SK-N-SH (cell line): ENCODE measurements around the gene ANKS1B. TPM values are rescaled to one million over a fixed set of nuclear protein-coding genes. Genes with fewer than 3 reads are reported as not detected.

Experiments used
- CTCF ChIA-PET: fragments of 300-600, 350-600 bp; formaldehyde crosslinking; extraction: SDS; loops from one replicate; lab custom pipeline; 2021; lab: Yijun Ruan, JAX
- POLR2A ChIA-PET: fragments of 350-600 bp; sonication (Branson Sonifier 250); formaldehyde crosslinking; extraction: SDS; loops from one replicate; lab custom pipeline; 2020; ENCODE audit warnings: antibody characterized with exemption, inconsistent platforms; lab: Yijun Ruan, JAX
- DNase-seq: peaks from one replicate; pipeline ENCODE4 v3.0.0; 2012
- H2AFZ ChIP-seq: fragments of 200-600 bp; sonication (generic); 2 replicates; pipeline ENCODE4 v1.8.1; 2016; ENCODE audit warnings: antibody characterized with exemption, mild to moderate bottlenecking, low read depth
- H3F3A ChIP-seq: fragments of 200-600 bp; sonication (generic); replicated peaks from 2 replicates; pipeline ENCODE3; 2016; ENCODE audit warnings: antibody characterized with exemption, mild to moderate bottlenecking; ENCODE audit not compliant: insufficient read depth
- H3K27ac ChIP-seq, 2 experiments: fragments of 200-500 bp in 1 of 2; fragments of 200-600 bp in 1 of 2; sonication (Bioruptor generic) in 1 of 2; sonication (generic), shearing (Covaris generic) in 1 of 2; 2 replicates each; pipeline versions ENCODE4 v1.5.1 to v1.6.1; 2014 to 2016; ENCODE audit warnings: low read depth in 2 of 2, inconsistent platforms in 1 of 2, low read length in 1 of 2, mild to moderate bottlenecking in 1 of 2, mixed read lengths in 1 of 2
- H3K27me3 ChIP-seq: fragments of 200-600 bp; sonication (generic), shearing (Covaris generic); 2 replicates; pipeline ENCODE4 v1.6.1; 2016; ENCODE audit warnings: mixed run types; ENCODE audit not compliant: insufficient read depth
- H3K36me3 ChIP-seq, 2 experiments: fragments of 200-500 bp in 1 of 2; fragments of 200-600 bp in 1 of 2; sonication (Bioruptor generic) in 1 of 2; sonication (generic) in 1 of 2; replicated peaks in 1 of 2; 2 replicates each; pipeline versions ENCODE3 to v1.5.1; 2014 to 2016; ENCODE audit warnings: low read length in 1 of 2, mild to moderate bottlenecking in 1 of 2; ENCODE audit not compliant: insufficient read depth in 2 of 2, control insufficient read depth in 1 of 2
- H3K4me1 ChIP-seq, 2 experiments: fragments of 200-500 bp in 1 of 2; fragments of 200-600 bp in 1 of 2; sonication (Bioruptor generic) in 1 of 2; sonication (generic), shearing (Covaris generic) in 1 of 2; 2 replicates each; pipeline versions ENCODE4 v1.5.1 to v1.6.1; 2014 to 2016; ENCODE audit warnings: low read depth in 1 of 2, low read length in 1 of 2, mixed run types in 1 of 2; ENCODE audit not compliant: insufficient read depth in 2 of 2, control insufficient read depth in 1 of 2
- H3K4me2 ChIP-seq: fragments of 200-600 bp; sonication (generic), shearing (Covaris generic); 2 replicates; pipeline ENCODE4 v1.6.1; 2017; ENCODE audit warnings: mixed run types
- H3K4me3 ChIP-seq, 2 experiments: fragments of 200-500 bp in 1 of 2; fragments of 200-600 bp in 1 of 2; sonication (Bioruptor generic) in 1 of 2; sonication (generic), shearing (Covaris generic) in 1 of 2; 2 replicates each; pipeline versions ENCODE4 v1.5.1 to v1.8.1; 2014 to 2016; ENCODE audit warnings: low read depth in 2 of 2, inconsistent platforms in 1 of 2, low read length in 1 of 2, mild to moderate bottlenecking in 1 of 2, mixed read lengths in 1 of 2, moderate library complexity in 1 of 2
- H3K79me2 ChIP-seq: fragments of 200-600 bp; sonication (generic); 2 replicates; pipeline ENCODE4 v1.8.1; 2017; ENCODE audit warnings: mild to moderate bottlenecking; ENCODE audit not compliant: insufficient read depth
- H3K9ac ChIP-seq: fragments of 200-600 bp; sonication (generic); 2 replicates; pipeline ENCODE4 v1.6.1; 2017; ENCODE audit warnings: mixed run types
- H3K9me2 ChIP-seq: fragments of 200-600 bp; sonication (generic); 2 replicates; pipeline ENCODE4 v1.6.1; 2017; ENCODE audit warnings: mixed run types
- H3K9me3 ChIP-seq: fragments of 200-600 bp; sonication (generic); 2 replicates; pipeline ENCODE4 v1.6.1; 2017; ENCODE audit warnings: mixed run types, mild to moderate bottlenecking, moderate library complexity
- H4K20me1 ChIP-seq: fragments of 200-600 bp; sonication (generic); 2 replicates; pipeline ENCODE4 v1.6.1; 2017; ENCODE audit warnings: mild to moderate bottlenecking, mixed run types; ENCODE audit not compliant: insufficient read depth
- CHD2 ChIP-seq: fragments of 150-350 bp; IDR thresholded peaks from 2 replicates; pipeline ENCODE4 v1.6.1; 2018; ENCODE audit warnings: low read length; ENCODE audit not compliant: partially characterized antibody
- ELF1 ChIP-seq: IDR thresholded peaks from 2 replicates; pipeline ENCODE4 v1.4.0; 2012
- EP300 ChIP-seq, 2 experiments: IDR thresholded peaks; 2 replicates each; pipeline versions ENCODE4 v1.4.0 to v1.6.1; 2012; ENCODE audit warnings: borderline replicate concordance in 1 of 2, low read depth in 1 of 2, low read length in 1 of 2
- EZH2phosphoT487 ChIP-seq: fragments of 200-600 bp; sonication (generic); IDR thresholded peaks from 2 replicates; pipeline ENCODE4 v1.6.1; 2017; ENCODE audit warnings: low read depth, mixed run types, mild to moderate bottlenecking, antibody characterized with exemption, moderate library complexity, borderline replicate concordance
- FOSL2 ChIP-seq: IDR thresholded peaks from 2 replicates; pipeline ENCODE4 v1.4.0; 2012; ENCODE audit warnings: low read depth, mild to moderate bottlenecking, moderate library complexity, borderline replicate concordance
- GABPA ChIP-seq: IDR thresholded peaks from 2 replicates; pipeline ENCODE4 v1.4.0; 2012; ENCODE audit warnings: low read depth, mild to moderate bottlenecking
- MAX ChIP-seq: IDR thresholded peaks from 2 replicates; pipeline ENCODE4 v1.4.0; 2012; ENCODE audit warnings: low read depth
- NFIC ChIP-seq: IDR thresholded peaks from 2 replicates; pipeline ENCODE4 v1.4.0; 2012; ENCODE audit warnings: borderline replicate concordance
- NRF1 ChIP-seq: IDR thresholded peaks from 2 replicates; pipeline ENCODE4 v1.6.1; 2012; ENCODE audit warnings: low read depth, mild to moderate bottlenecking, low read length
- POLR2AphosphoS5 ChIP-seq: IDR thresholded peaks from 2 replicates; pipeline ENCODE4 v1.6.1; 2012; ENCODE audit warnings: low read depth, low read length
- RAD21 ChIP-seq: IDR thresholded peaks from 2 replicates; pipeline ENCODE4 v1.6.1; 2012; ENCODE audit warnings: mild to moderate bottlenecking, low read length
- RFX5 ChIP-seq: IDR thresholded peaks from 2 replicates; pipeline ENCODE4 v1.6.1; 2012; ENCODE audit warnings: mild to moderate bottlenecking, improper control_type of control experiment, low read length
- RXRA ChIP-seq: IDR thresholded peaks from 2 replicates; pipeline ENCODE4 v1.4.0; 2012; ENCODE audit warnings: low read depth, mild to moderate bottlenecking, borderline replicate concordance
- TAF1 ChIP-seq: IDR thresholded peaks from 2 replicates; pipeline ENCODE4 v1.6.1; 2012; ENCODE audit warnings: low read depth, mild to moderate bottlenecking, low read length, moderate library complexity, borderline replicate concordance
- TEAD4 ChIP-seq: IDR thresholded peaks from 2 replicates; pipeline ENCODE4 v1.4.0; 2012; ENCODE audit warnings: mild to moderate bottlenecking, borderline replicate concordance; ENCODE audit not compliant: insufficient read depth
- YY1 ChIP-seq: IDR thresholded peaks from 2 replicates; pipeline ENCODE4 v1.4.0; 2012; ENCODE audit warnings: low read depth, mild to moderate bottlenecking
- ZBTB33 ChIP-seq: IDR thresholded peaks from 2 replicates; pipeline ENCODE4 v1.4.0; 2012; ENCODE audit warnings: low read depth, borderline replicate concordance
- WGBS: methylation state at CpG from one replicate; pipeline ENCODE4 v1.1.6; 2017; ENCODE audit warnings: low lambda C conversion rate; 5-methylcytosine and 5-hydroxymethylcytosine counted together
- polyA plus RNA-seq, 3 experiments: library from polyadenylated mRNA; depleted of rRNA; stranded (reverse); fragments of >200 nt; gene quantifications; 2 replicates each; pipeline ENCODE4 v1.2.3, GENCODE V29; 2012
- TF ChIP-seq, protein P1 (sequence below): fragments of 150-350 bp; IDR thresholded peaks from 2 replicates; pipeline ENCODE4 v1.6.1; 2016; ENCODE audit warnings: mild to moderate bottlenecking, low read depth, low read length
- TF ChIP-seq, protein P2 (sequence below): IDR thresholded peaks from 2 replicates; pipeline ENCODE4 v1.4.0; 2012; ENCODE audit warnings: low read depth, borderline replicate concordance

Gene ANKS1B
- polyA plus RNA-seq, 1 of the 3 experiments (the other 2 are of a cell fraction), result 1.8 TPM

DNA sequence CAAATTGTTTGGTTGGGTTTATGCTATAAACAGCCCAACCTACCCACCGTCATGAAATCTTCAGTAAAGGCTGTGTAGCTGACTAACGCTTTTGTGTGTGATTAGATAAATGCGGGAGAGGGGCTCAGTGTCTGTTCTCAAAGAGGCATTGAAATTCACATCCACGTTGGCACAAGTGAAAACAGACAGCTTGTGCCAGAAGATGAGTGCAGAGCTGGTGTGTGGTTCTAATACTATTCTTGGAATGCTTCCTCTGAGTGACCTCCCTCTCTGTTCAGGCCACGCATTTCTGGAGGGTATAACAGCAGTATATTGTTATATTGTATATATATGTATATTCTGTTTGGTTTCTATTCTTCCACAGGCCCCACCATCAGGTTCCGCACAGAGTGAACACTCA, 1075.9 kb downstream of the ANKS1B start:
- Histone ChIP-seq H3K9me3 (no peaks in the 10 kb centered on the region), H3K9me2 (no peaks in the 10 kb centered on the region), H3K79me2 (no peaks in the 10 kb centered on the region), H3K36me3 (no peaks in the 10 kb centered on the region), H3K27me3 (no peaks in the 10 kb centered on the region), H3F3A (no peaks in the 10 kb centered on the region), H3K9ac (no peak overlapping the region), H3K4me2 (no peak overlapping the region), H3K27ac (no peak overlapping the region), H3K4me3 (no peak overlapping the region), H4K20me1 (no peaks in the 10 kb centered on the region), H3K4me1 (no peaks in the 10 kb centered on the region), H2AFZ (no peak overlapping the region)
- DNase-seq, result no peak
- POLR2A ChIA-PET, result no interaction called here
- WGBS, result 55% methylated on average over 6 of the region's 6 CpGs
- TF ChIP-seq, protein P1, sequence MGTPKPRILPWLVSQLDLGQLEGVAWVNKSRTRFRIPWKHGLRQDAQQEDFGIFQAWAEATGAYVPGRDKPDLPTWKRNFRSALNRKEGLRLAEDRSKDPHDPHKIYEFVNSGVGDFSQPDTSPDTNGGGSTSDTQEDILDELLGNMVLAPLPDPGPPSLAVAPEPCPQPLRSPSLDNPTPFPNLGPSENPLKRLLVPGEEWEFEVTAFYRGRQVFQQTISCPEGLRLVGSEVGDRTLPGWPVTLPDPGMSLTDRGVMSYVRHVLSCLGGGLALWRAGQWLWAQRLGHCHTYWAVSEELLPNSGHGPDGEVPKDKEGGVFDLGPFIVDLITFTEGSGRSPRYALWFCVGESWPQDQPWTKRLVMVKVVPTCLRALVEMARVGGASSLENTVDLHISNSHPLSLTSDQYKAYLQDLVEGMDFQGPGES, result no peak
- TF ChIP-seq RXRA (no peak), EP300 (IDR thresholded peaks at IDR 0.05; ENCODE audit: borderline replicate concordance in 1 of 2, low read depth in 1 of 2, low read length in 1 of 2) (no peak), EZH2phosphoT487 (no peak), GABPA (no peak), RFX5 (no peak), YY1 (no peak), TEAD4 (no peak), FOSL2 (no peak), CHD2 (no peak), NFIC (no peak), ELF1 (no peak), RAD21 (no peak), POLR2AphosphoS5 (no peak), MAX (no peak)
- TF ChIP-seq, protein P2, sequence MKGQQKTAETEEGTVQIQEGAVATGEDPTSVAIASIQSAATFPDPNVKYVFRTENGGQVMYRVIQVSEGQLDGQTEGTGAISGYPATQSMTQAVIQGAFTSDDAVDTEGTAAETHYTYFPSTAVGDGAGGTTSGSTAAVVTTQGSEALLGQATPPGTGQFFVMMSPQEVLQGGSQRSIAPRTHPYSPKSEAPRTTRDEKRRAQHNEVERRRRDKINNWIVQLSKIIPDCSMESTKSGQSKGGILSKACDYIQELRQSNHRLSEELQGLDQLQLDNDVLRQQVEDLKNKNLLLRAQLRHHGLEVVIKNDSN, result no peak
- CTCF ChIA-PET, result no interaction called here

DNA sequence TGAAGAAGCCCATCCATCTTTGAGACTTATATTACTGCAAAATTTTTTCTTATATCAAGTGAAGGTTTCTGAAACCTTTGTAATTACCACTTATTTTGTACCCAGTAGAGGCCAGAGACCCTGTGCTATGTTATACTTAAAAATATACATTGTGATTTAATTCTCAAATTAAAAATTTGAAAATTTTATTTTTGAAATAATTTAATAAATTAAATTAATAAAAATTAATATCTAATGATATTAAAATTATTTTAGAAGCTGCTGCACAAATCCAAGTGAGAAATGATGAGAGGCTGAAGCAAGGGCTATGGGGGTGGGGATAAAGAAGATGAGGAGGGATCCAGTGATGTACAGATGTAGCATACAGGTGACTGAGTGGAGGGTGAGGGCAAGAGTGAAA, 1080.9 kb downstream of the ANKS1B start:
- TF ChIP-seq GABPA (no peak), RFX5 (no peak), ZBTB33 (no peak), EZH2phosphoT487 (no peak), MAX (no peak), NRF1 (no peak), YY1 (no peak), TAF1 (no peak), RXRA (no peak), EP300 (IDR thresholded peaks at IDR 0.05; ENCODE audit: borderline replicate concordance in 1 of 2, low read depth in 1 of 2, low read length in 1 of 2) (no peak)
- Histone ChIP-seq H3K9me3 (no peaks in the 10 kb centered on the region), H3K4me1 (no peaks in the 10 kb centered on the region), H3K36me3 (no peaks in the 10 kb centered on the region), H3K79me2 (no peaks in the 10 kb centered on the region), H3K9ac (no peak overlapping the region), H3K27me3 (no peaks in the 10 kb centered on the region), H3F3A (no peaks in the 10 kb centered on the region), H3K4me2 (no peak overlapping the region), H4K20me1 (no peaks in the 10 kb centered on the region), H3K27ac (no peak overlapping the region), H2AFZ (no peak overlapping the region), H3K9me2 (no peaks in the 10 kb centered on the region), H3K4me3 (no peak overlapping the region)
- POLR2A ChIA-PET, result no interaction called here
- CTCF ChIA-PET, result no interaction called here
- no peak for DNase-seq
